Smooth muscle cell (in vitro differentiated cells): ENCODE data around the gene PIP4K2A. TPM values are rescaled to one million over a fixed set of nuclear protein-coding genes. Genes with fewer than 3 reads are reported as not detected.

Experiments
- DNase-seq: peaks from one replicate; lab custom pipeline; 2025; ENCODE audit not compliant: unreplicated experiment; lab: John Stamatoyannopoulos, UW
- H2AFZ ChIP-seq: fragments of 200-600 bp; sonication (generic); 2 replicates; pipeline ENCODE4 v1.6.0; 2016; ENCODE audit warnings: antibody characterized with exemption, low read depth, mild to moderate bottlenecking
- H3F3A ChIP-seq: fragments of 200-600 bp; sonication (generic); 2 replicates; pipeline ENCODE4 v1.6.0; 2017; ENCODE audit warnings: antibody characterized with exemption, low read depth
- H3K27ac ChIP-seq: fragments of 200-600 bp; sonication (generic); 2 replicates; pipeline ENCODE4 v1.5.1; 2016; ENCODE audit warnings: low read depth, mild to moderate bottlenecking
- H3K27me3 ChIP-seq: fragments of 200-600 bp; sonication (generic); 2 replicates; pipeline ENCODE4 v1.6.1; 2016; ENCODE audit warnings: low read depth, mild to moderate bottlenecking
- H3K36me3 ChIP-seq: fragments of 200-600 bp; sonication (generic); 2 replicates; pipeline ENCODE4 v1.5.1; 2016; ENCODE audit warnings: low read depth
- H3K4me1 ChIP-seq: fragments of 200-600 bp; sonication (generic); 2 replicates; pipeline ENCODE4 v1.5.1; 2016; ENCODE audit warnings: low read depth
- H3K4me2 ChIP-seq: fragments of 200-600 bp; sonication (generic); 2 replicates; pipeline ENCODE4 v1.6.0; 2016; ENCODE audit warnings: mild to moderate bottlenecking
- H3K4me3 ChIP-seq: fragments of 200-600 bp; sonication (generic); 2 replicates; pipeline ENCODE4 v1.5.1; 2016; ENCODE audit warnings: mild to moderate bottlenecking
- H3K79me2 ChIP-seq: fragments of 200-600 bp; sonication (generic); 2 replicates; pipeline ENCODE4 v1.6.0; 2016; ENCODE audit warnings: low read depth, mild to moderate bottlenecking
- H3K9ac ChIP-seq: fragments of 200-600 bp; sonication (generic); 2 replicates; pipeline ENCODE4 v1.6.0; 2016; ENCODE audit warnings: low read depth
- H3K9me3 ChIP-seq: fragments of 200-600 bp; sonication (generic); replicated peaks from 2 replicates; pipeline ENCODE4 v1.5.1; 2016; ENCODE audit warnings: low read depth
- H4K20me1 ChIP-seq: fragments of 200-600 bp; sonication (generic); 2 replicates; pipeline ENCODE4 v1.6.0; 2016; ENCODE audit warnings: low read depth
- CTCF ChIP-seq: fragments of 200-600 bp; sonication (generic); IDR thresholded peaks from 2 replicates; pipeline ENCODE4 v1.5.1; 2017; ENCODE audit warnings: borderline replicate concordance, mild to moderate bottlenecking, antibody characterized with exemption; ENCODE audit not compliant: insufficient read depth, poor library complexity, severe bottlenecking
- WGBS: methylation state at CpG from one replicate; pipeline ENCODE4 v1.1.7; 2016; ENCODE audit warnings: low lambda C conversion rate; 5-methylcytosine and 5-hydroxymethylcytosine counted together
- polyA plus RNA-seq: library from polyadenylated mRNA; unstranded; fragments of >200 nt; fragmentation: Nextera tagmentation; extraction: Ambion mirVana; gene quantifications from 2 replicates; pipeline ENCODE4 v1.2.1, GENCODE V29; 2016
- total RNA-seq: library from RNA; depleted of rRNA; stranded (reverse); fragments of >200 nt; gene quantifications from 2 replicates; pipeline ENCODE4 v1.2.3, GENCODE V29; 2014

Gene PIP4K2A
- total and polyA plus RNA-seq, 2 experiments from 2014 or later = 7.5 to 8.9 TPM

- H3K36me3 ChIP-seq = no peaks in the 10 kb centered on the region
Observed at GRCh38 chr10:22637491-22637890, 76.9 kb downstream of the PIP4K2A start.

GRCh38 chr10:22635650-22636049 lies 78.7 kb downstream of the PIP4K2A start:
- Histone ChIP-seq H3K9me3 (no peaks in the 10 kb centered on the region), H2AFZ (no peak overlapping the region), H3K27me3 (no peaks in the 10 kb centered on the region), H3K4me2 (no peak overlapping the region), H3K9ac (no peak overlapping the region), H3K4me3 (no peak overlapping the region), H3K4me1 (peaks cover 16% of the 10 kb centered on the region), H3K79me2 (peaks cover 25% of the 10 kb centered on the region), H3F3A (no peaks in the 10 kb centered on the region), H3K27ac (no peak overlapping the region), H3K36me3 (no peaks in the 10 kb centered on the region), H4K20me1 (peaks cover 3% of the 10 kb centered on the region)
- 98% methylated on average over 10 of the region's 10 CpGs for WGBS
- TF ChIP-seq CTCF = no peak
- no peak for DNase-seq

More at GRCh38 chr10:22637491-22637890, 76.9 kb downstream of the PIP4K2A start:
- H3F3A ChIP-seq = no peaks in the 10 kb centered on the region
- no peak for TF ChIP-seq CTCF
- no peaks in the 10 kb centered on the region for H3K9me3 ChIP-seq
- peaks cover 14% of the 10 kb centered on the region for H3K4me1 ChIP-seq
- peaks cover 3% of the 10 kb centered on the region for H4K20me1 ChIP-seq
- H2AFZ ChIP-seq = no peak overlapping the region
- no peak overlapping the region for H3K27ac ChIP-seq
- H3K4me3 ChIP-seq = no peak overlapping the region
- H3K27me3 ChIP-seq = no peaks in the 10 kb centered on the region
- H3K9ac ChIP-seq = no peak overlapping the region
- no peak for DNase-seq
- peaks cover 32% of the 10 kb centered on the region for H3K79me2 ChIP-seq
- 86% methylated on average over 4 of the region's 4 CpGs for WGBS
- no peak overlapping the region for H3K4me2 ChIP-seq

- no peak overlapping the region for H2AFZ ChIP-seq
- no peak overlapping the region for H3K4me2 ChIP-seq
- WGBS = 91% methylated on average over 4 of the region's 4 CpGs
- H3F3A ChIP-seq = no peaks in the 10 kb centered on the region
- TF ChIP-seq CTCF = no peak
- no peaks in the 10 kb centered on the region for H3K27me3 ChIP-seq
- no peak overlapping the region for H3K27ac ChIP-seq
- H3K9ac ChIP-seq = no peak overlapping the region
- no peaks in the 10 kb centered on the region for H3K9me3 ChIP-seq
- H3K79me2 ChIP-seq = peaks cover 25% of the 10 kb centered on the region
- H3K36me3 ChIP-seq = no peaks in the 10 kb centered on the region
- no peak overlapping the region for H3K4me3 ChIP-seq
- peaks cover 3% of the 10 kb centered on the region for H4K20me1 ChIP-seq
- peaks cover 10% of the 10 kb centered on the region for H3K4me1 ChIP-seq
- no peak for DNase-seq
Observed at GRCh38 chr10:22634606-22635459, 79.5 kb downstream of the PIP4K2A start.
